Retinal pigment epithelial cell (primary cell): ENCODE measurements around the gene COL11A2.

Source experiments
- DNase-seq: peaks from one replicate; pipeline ENCODE4 v3.0.0-alpha.2; 2010; ENCODE audit warnings: low read depth
- H3K4me3 ChIP-seq: 2 replicates; pipeline ENCODE4 v1.5.1; 2011; ENCODE audit warnings: mild to moderate bottlenecking, low read length, control low read depth, moderate library complexity
- CTCF ChIP-seq: conservative IDR thresholded peaks from 2 replicates; pipeline ENCODE4 v1.5.1; 2011; ENCODE audit warnings: low read depth, low read length, control low read depth, inconsistent platforms

The COL11A2 gene

GRCh38 chr6:33191383-33192104 is 723 bp downstream of the COL11A2 start:
- TF ChIP-seq CTCF = no peak
- H3K4me3 ChIP-seq = no peak overlapping the region
- no peak for DNase-seq

GRCh38 chr6:33190504-33191107 is 1.7 kb downstream of the COL11A2 start:
- no peak for DNase-seq
- no peak overlapping the region for H3K4me3 ChIP-seq
- no peak for TF ChIP-seq CTCF

GRCh38 chr6:33189625-33190448 is 2.4 kb downstream of the COL11A2 start:
- no peak for DNase-seq
- no peak for TF ChIP-seq CTCF
- no peak overlapping the region for H3K4me3 ChIP-seq

GRCh38 chr6:33189164-33189563 is 3.1 kb downstream of the COL11A2 start:
- no peak for TF ChIP-seq CTCF
- DNase-seq = no peak
- no peak overlapping the region for H3K4me3 ChIP-seq

GRCh38 chr6:33187809-33188208 is 4.5 kb downstream of the COL11A2 start:
- TF ChIP-seq CTCF = no peak
- H3K4me3 ChIP-seq = no peak overlapping the region
- no peak for DNase-seq

- H3K4me3 ChIP-seq = no peak overlapping the region
- DNase-seq = no peak
- TF ChIP-seq CTCF = no peak
Observed at GRCh38 chr6:33185654-33186187, 6.5 kb downstream of the COL11A2 start.
